GM13977 (cell line): ENCODE measurements around the gene ZNF804A.

ENCODE experiments used
- DNase-seq: peaks from one replicate; pipeline ENCODE4 v3.0.0; 2012; ENCODE audit warnings: low spot score
- CTCF ChIP-seq: IDR thresholded peaks from 2 replicates; pipeline ENCODE4 v1.5.1; 2012; ENCODE audit warnings: mild to moderate bottlenecking, control low read depth; ENCODE audit not compliant: insufficient read depth; ENCODE audit errors: extremely low read depth, missing control alignments
- in situ Hi-C: fragments of 300-500 bp; cut with MboI; formaldehyde crosslinking; loops from one replicate; pipeline ENCODE4 v1.12.0; 2022; ENCODE audit warnings: low sequenced_read_pairs, low pct_unique_long_range_greater_than_20kb, mixed read lengths, inconsistent platforms; ENCODE audit not compliant: unreplicated experiment

Gene ZNF804A

GRCh38 chr2:184558713-184559464 lies 39.4 kb upstream of the ZNF804A start:
- DNase-seq = no peak
- no peak for TF ChIP-seq CTCF
- in situ Hi-C loops = no loop called here

- in situ Hi-C loops = no loop called here
- no peak for DNase-seq
- no peak for TF ChIP-seq CTCF
These were observed 37.7 kb upstream of the ZNF804A start for GRCh38 chr2:184560603-184561002.

- in situ Hi-C loops = no loop called here
- no peak for DNase-seq
- no peak for TF ChIP-seq CTCF
These were observed 35.8 kb upstream of the ZNF804A start for GRCh38 chr2:184562532-184562931.

GRCh38 chr2:184564092-184564491 lies 34.2 kb upstream of the ZNF804A start:
- TF ChIP-seq CTCF = no peak
- in situ Hi-C loops = no loop called here
- no peak for DNase-seq

GRCh38 chr2:184566716-184567115 lies 31.6 kb upstream of the ZNF804A start:
- no peak for TF ChIP-seq CTCF
- in situ Hi-C loops = no loop called here
- no peak for DNase-seq

- no peak for DNase-seq
- in situ Hi-C loops = no loop called here
- TF ChIP-seq CTCF = no peak
These were observed 21.3 kb upstream of the ZNF804A start for GRCh38 chr2:184577056-184577455.

GRCh38 chr2:184577743-184578142 lies 20.6 kb upstream of the ZNF804A start:
- DNase-seq = no peak
- in situ Hi-C loops = no loop called here
- TF ChIP-seq CTCF = no peak
